Caki2 (cell line): ENCODE data around the gene HELZ. TPM values are rescaled to one million over a fixed set of nuclear protein-coding genes. Genes with fewer than 3 reads are reported as not detected.
A peak's percentile ranks its signal among the peaks of the same experiment; 100 is the strongest.
"Not testable (repeated sequence)": the region's sequence is repeated elsewhere in the genome, so short reads cannot be mapped to it uniquely, and the experiment has no call there.

Experiments used
- DNase-seq: peaks from one replicate; pipeline ENCODE4 v3.0.0-alpha.2; 2015; ENCODE audit warnings: low read depth
- in situ Hi-C: cut with HindIII; loops from 2 replicates; pipeline ENCODE4 v1.10.0; 2016; ENCODE audit warnings: low sequenced_read_pairs, low pct_unique_long_range_greater_than_20kb, mixed read lengths
- total RNA-seq: library from RNA; depleted of rRNA; stranded (reverse); fragments of >200 nt; shearing (Covaris generic); gene quantifications from 2 replicates; pipeline ENCODE4 v1.2.3, GENCODE V29; 2014; ENCODE audit warnings: low replicate concordance

Gene HELZ
- total RNA-seq, 1 experiment from 2014 or later, result 21.5 TPM

- in situ Hi-C loops, result no loop called here
- DNase-seq, result no peak
Observed at GRCh38 chr17:67210915-67211314, 34.1 kb downstream of the HELZ start.

DNA sequence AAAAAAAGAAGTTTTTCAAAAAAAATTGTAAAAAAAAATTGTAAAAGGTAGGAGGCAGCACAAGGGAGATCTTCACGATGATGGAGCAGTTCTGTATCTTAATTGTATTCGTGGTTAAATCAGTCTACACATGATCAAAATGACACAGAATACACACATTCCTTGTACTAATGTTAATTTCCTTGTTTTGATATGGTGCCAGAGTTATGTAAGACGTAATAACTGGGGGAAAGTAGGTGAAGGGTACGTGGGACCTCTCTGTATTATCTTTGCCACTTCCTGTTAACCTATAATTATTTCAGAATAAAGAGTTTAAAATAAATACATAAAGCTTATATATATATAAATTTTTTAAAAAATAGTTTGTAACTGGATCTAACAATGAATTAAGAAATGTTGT is 36.8 kb downstream of the HELZ start:
- DNase-seq, result no peak
- in situ Hi-C loops, result no loop called here

DNA sequence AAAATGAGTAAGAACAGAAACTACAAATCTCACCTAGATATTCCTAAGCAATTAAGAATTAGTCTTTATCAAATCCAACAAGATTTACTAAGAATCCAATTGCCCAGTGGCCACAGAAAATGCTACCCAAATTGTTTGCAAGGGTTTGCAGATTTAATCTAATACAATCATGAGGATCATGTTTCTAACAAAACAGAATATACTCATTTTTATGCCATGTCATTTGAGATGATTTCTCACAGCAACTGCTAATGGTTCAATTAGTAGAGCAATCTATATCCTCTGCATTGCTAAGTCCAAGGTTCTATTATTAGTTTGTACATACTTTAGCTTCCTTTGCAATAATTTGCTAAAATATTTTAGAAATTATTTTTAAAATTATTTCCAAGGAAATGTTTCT is 41.2 kb downstream of the HELZ start:
- no peak for DNase-seq
- in situ Hi-C loops, result no loop called here

DNA sequence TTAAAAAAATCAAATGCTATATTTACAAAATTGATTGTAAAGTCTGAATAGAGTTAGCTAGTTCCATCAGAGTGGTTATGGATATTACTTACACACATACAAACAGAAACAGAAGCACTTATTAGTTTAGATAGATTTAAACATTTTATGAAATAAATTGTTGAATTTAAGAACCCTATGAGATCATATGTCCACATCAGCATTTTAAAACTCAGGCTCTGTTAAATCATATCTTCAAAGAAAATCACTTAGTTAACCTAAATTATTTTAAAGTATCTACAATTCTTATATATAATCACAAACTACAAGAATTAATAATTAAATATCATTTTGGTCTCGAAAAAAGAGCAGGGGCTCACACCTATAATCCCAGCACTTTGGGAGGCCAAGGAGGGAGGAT is 42.5 kb downstream of the HELZ start:
- DNase-seq, result no peak
- in situ Hi-C loops, result no loop called here

GRCh38 chr17:67200727-67201301 is 44.2 kb downstream of the HELZ start:
- in situ Hi-C loops, result no loop called here
- no peak for DNase-seq

- no peak for DNase-seq
- in situ Hi-C loops, result no loop called here
Observed at GRCh38 chr17:67198131-67198530, 46.9 kb downstream of the HELZ start.

DNA sequence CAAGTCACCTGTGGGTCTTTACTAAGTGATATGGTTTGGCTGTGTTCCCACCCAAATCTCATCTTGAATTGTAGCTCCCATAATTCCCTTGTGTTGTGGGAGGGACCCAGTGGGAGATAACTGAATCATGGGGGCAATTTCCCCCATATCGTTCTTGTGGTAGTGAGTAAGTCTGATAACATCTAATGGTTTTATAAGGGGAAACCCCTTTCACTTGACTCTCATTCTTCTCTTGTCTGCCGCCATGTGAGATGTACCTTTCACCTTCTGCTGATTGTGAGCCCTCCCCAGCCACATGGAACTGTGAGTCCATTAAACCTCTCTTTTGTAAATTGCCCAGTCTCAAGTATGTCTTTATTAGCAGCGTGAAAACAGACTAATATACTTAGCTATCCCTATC is 48.0 kb downstream of the HELZ start:
- not testable (repeated sequence) for DNase-seq

GRCh38 chr17:67196422-67196821 is 48.6 kb downstream of the HELZ start:
- DNase-seq, result no peak
- in situ Hi-C loops, result no loop called here

More for the DNA sequence above, 48.0 kb downstream of the HELZ start:
- in situ Hi-C loops, result not testable (repeated sequence)

DNA sequence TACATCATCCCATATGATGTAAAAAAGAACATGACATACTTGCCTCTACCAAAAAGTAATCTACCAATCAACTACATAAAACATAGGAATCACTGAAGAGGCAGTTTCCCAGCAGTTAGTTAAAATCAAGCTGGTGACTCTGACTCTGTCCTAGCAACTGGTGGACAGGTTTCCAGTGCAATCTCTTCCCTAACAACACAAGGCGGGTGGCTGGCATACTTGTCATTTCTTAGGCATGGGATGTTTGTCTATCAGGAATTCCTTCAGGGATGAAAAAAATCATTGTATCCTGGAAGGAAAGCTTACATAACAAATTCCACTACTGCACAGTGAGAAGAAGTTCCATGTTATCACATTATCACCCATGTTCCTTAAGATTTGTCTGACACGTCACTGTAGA is 50.9 kb downstream of the HELZ start:
- in situ Hi-C loops, result no loop called here
- peak; percentile 55 for DNase-seq

DNA sequence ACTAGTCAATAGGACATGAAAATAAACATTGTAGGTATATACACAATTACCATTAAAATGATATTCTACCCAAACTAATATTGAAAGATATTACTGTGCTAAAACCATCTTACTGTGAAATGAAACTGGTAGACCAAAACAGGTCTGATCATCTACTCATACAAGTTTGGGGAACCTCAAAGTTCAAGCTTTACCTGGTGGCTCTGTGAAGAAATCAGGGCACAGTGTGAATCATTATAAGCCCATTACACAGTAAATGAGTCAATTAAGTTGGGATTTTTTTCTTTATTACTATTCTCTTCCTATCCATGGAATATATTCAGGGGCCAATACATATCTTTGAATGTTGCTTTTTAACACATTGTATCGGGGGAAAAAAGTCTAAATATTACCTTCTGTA is 57.1 kb downstream of the HELZ start:
- in situ Hi-C loops, result no loop called here
- no peak for DNase-seq

DNA sequence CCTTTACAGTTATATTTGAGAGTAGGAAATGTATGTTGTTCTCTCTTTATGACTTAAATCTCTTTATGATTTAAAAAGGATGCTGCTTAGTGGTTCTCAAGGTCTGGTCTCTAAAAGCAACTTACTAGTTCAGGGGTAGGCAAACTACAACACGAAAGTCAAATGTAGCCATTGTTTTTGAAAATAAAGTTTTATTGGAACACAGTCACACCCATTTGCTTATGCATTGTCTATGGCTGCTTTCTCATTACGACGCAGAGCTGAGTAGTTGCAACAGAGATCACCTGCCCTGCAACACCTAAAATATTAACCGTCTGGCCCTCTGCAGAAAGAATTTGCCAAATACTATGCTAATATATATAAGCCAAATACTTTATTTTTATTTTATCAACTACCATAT is 58.2 kb downstream of the HELZ start:
- in situ Hi-C loops, result no loop called here
- DNase-seq, result no peak

GRCh38 chr17:67183531-67183930 is 61.5 kb downstream of the HELZ start:
- in situ Hi-C loops, result no loop called here
- DNase-seq, result no peak

DNA sequence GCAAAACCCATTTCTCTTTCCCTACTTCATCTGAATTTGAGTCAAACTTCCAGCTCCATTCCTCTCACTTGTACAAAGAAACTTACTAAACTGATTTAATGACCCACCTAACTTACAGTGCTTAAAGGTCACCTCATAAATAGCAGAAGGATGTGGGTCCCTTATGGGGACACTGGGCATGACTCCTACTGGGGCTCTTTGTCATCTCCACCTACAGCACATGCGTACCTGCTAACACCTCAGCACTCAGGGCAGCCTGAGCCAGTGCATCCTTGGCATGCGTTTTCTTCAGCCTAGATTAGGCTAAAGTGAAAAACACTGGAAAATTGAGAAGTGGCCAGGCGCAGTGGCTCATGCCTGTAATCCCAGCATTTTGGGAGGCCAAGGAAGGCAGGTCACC is 63.2 kb downstream of the HELZ start:
- in situ Hi-C loops, result no loop called here
- no peak for DNase-seq

GRCh38 chr17:67180275-67180674 is 64.7 kb downstream of the HELZ start:
- DNase-seq, result no peak
- in situ Hi-C loops, result no loop called here

DNA sequence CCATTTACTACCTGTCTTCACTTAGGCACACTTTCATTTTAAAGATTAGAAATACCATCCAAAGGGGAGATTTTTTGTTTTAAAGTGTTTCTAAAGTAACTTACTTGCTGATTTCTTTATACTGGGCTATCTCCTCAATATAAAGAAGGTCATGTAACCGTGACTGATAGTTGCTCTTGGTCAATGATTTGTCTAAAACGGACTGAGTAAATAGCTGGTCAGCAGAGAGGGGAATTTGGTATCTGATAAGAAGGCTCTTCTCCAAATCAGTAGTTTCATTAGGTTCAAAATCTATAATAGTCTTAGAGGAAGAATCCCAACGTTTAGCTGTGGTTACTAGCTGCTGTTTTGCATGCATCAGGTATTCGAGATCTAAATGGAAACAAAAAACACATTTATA is 66.4 kb downstream of the HELZ start:
- DNase-seq, result no peak
- in situ Hi-C loops, result no loop called here

DNA sequence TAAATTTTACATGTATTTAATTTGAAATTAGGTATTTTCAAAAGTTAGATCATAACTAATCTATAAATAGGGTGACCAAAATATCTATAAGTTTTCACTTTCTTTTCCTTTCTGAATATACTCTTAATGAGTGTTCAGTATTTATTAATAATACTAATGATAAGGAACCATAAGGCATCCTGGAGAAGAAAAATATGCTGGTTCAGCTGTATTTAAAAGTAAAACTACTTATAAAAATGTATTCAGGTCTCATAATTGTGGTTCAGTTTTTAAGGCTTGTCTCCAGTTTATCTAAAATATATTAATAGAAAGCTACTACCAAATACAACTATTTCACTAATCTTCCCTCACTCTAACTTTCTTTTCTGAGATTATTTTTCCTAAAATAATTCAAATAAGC is 67.3 kb downstream of the HELZ start:
- in situ Hi-C loops, result no loop called here
- no peak for DNase-seq

DNA sequence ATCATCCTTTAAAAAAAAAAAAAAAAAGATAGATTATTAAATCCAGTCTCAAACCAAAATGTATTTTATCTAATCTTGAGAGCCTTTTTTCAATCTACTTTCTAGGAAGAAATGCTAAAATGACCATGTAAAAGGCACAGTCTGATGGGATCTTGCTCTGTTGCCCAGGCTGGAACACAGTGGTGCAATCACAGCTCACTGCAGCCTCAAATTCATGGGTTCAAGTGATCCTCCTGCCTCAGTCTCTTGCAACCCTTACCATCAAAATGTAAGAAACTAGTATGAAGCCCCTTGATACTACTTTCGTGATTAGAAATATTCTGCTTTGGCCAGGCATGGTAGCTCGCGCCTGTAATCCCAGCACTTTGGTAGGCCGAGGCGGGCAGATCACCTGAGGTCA is 70.8 kb downstream of the HELZ start:
- in situ Hi-C loops, result no loop called here

DNA sequence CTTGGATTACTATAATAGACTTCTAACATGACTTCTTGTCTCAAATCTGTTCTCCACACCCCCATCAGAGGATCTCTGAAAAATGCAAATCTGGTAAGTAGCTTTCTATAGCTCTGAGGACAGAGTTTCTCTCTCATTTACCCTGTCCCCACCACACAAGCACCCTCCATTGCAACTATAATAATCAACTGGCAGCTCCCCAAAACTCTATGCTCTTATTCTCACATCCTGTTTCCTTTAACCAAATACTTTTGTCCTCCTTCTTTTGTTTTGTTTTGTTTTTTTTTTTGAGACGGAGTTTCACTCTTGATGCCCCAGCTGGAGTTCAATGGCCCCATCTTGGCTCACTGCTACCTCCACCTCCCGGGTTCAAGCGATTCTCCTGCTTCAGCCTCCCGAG is 73.4 kb downstream of the HELZ start:
- in situ Hi-C loops, result no loop called here
- DNase-seq, result no peak

More for the DNA sequence above, 70.8 kb downstream of the HELZ start:
- no peak for DNase-seq

DNA sequence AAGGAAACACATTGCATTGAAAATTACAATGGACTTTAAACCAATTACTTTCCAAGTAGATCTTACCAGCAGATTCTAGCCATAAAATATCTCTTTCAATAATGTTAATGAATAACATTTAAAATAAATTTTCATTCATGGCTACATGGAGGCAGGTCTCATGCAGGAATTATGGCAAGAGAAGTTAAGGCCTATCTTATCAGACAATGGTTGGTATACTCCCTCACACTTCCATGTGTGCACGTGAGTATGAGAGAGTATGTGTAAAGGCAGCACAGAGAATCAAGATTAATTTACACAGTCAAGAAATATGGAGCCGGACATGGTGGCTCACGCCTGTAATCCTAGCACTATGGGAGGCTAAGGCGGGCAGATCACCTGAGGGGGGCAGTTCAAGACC is 76.5 kb downstream of the HELZ start:
- in situ Hi-C loops, result no loop called here
- no peak for DNase-seq

DNA sequence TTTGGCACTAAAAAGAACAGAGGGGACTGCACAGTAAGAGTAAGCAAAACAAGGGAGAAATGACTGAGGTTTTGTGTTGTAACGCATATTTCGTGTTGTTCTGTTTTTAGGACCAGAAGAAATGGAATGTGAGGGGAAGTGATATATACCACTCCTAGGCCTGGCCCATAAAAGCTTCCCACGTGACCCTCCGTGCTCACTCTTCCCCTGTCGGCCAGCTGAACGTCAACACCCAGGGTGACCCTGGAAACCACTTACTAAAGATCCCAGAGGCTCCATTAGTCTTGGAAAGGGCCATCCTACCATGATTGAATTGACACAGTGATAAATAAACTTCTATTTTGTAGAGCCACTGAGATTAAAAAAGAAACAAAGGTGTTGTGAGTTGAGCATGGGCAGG is 79.8 kb downstream of the HELZ start:
- in situ Hi-C loops, result no loop called here

DNA sequence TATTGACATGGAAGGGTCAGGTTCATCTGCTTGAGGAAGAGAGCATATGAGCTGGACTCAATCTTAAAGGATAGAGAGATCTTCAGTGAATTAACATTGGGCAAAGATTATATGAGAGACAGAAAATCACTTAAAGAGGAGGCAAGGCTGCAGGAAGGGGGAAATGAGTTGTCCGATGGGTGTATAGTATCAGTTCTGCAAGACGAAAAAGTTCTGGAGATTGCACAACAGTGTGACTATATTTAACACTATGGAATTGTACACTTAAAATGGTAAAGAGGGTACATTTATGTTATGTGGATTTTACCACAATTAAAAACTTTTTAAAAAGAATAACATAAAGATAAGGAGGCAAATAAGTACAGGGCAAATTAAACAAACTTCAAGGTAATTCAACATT is 80.7 kb downstream of the HELZ start:
- in situ Hi-C loops, result no loop called here
- DNase-seq, result no peak

More for the DNA sequence above, 79.8 kb downstream of the HELZ start:
- DNase-seq, result no peak
